Measurements from ENCODE around the gene SAMD4A. TPM values are rescaled to one million over a fixed set of nuclear protein-coding genes. Genes with fewer than 3 reads are reported as not detected.

SAMD4A gene
- total RNA-seq, 2 donors from 2014 or later = 11.2 to 15.3 TPM

DNA sequence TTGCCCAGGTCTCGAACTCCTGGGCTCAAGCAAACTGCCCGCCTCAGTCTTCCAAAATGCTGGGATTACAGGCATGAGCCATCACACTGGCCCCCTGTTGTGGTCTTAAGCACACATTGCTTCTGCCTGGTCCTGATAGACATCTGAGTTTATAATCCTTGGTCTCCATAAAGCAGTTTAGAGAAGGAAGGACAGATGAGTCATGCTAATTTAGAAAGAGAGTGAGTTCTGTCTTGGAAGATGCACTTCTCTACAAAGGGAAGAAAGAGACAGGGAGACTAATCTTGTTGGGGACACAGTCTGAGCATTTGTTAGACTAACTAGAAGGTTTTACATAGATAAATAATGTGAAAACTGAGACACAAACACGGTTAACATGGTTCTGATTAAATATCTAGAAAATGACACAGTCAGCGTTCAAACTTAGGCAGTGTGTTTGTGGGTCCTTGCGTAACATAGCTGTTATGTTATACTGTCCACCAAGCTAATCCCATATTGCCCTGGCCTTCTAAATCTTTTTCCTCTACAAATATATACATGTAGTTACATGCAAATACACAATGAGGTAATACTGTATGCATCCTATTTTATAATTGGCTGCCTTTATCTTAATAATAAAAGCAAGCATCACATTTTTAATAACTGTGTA lies 31.0 kb downstream of the SAMD4A start:
- DNase-seq = no peak
- Histone ChIP-seq H3K4me1 (no peaks in the 10 kb centered on the region), H3K9me3 (no peaks in the 10 kb centered on the region), H3K27ac (no peak overlapping the region), H3K27me3 (no peaks in the 10 kb centered on the region), H3K36me3 (replicated peaks in 1 of 2; ENCODE audit: insufficient read depth in 1 of 2, low read depth in 2 of 2) (no peaks in the 10 kb centered on the region), H3K4me3 (no peak overlapping the region)
- intact Hi-C loops (cut with DNase I) = no loop called here
- WGBS, 2 donors = 82 to 90% methylated on average over 5 of the region's 5 CpGs
- TF ChIP-seq, protein P1, sequence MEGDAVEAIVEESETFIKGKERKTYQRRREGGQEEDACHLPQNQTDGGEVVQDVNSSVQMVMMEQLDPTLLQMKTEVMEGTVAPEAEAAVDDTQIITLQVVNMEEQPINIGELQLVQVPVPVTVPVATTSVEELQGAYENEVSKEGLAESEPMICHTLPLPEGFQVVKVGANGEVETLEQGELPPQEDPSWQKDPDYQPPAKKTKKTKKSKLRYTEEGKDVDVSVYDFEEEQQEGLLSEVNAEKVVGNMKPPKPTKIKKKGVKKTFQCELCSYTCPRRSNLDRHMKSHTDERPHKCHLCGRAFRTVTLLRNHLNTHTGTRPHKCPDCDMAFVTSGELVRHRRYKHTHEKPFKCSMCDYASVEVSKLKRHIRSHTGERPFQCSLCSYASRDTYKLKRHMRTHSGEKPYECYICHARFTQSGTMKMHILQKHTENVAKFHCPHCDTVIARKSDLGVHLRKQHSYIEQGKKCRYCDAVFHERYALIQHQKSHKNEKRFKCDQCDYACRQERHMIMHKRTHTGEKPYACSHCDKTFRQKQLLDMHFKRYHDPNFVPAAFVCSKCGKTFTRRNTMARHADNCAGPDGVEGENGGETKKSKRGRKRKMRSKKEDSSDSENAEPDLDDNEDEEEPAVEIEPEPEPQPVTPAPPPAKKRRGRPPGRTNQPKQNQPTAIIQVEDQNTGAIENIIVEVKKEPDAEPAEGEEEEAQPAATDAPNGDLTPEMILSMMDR (IDR thresholded peaks at IDR 0.05) = no peak
- no peak for TF ChIP-seq POLR2A (IDR thresholded peaks at IDR 0.05)
- ATAC-seq = no peak

DNA sequence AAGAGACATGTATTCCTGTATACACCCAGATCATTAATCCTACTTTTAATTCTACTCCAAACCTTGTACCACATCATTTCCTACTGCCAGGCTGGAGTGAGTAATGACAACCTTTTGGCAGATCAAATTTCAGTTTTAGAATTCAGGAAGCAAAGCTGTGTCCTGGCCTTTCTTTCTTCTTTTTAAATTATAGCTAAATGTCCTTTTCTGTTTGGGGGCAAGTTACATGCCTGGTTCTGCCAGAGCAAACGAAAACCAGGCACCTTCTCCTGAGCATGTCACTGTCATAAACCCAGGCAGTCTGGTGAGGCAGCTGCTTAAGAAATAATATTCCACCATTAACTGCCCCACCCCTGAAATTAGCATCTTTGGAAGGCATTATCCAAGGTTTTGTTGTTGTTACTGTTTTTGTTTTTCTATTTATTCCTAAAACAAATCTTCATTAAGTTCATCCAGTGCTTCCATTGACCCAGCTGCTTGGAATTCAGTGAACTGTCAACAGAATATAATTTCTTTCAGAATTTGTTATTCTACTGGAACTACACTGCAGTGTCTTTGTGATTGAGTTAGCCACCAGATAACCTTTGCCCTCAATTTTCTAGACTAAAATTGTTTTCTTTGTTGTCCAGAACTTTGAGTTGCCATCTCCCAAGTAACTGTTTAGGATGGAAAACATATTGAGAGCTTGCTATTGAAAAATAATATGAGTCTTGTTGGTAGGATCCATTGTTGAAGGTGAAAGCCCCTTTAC lies 33.2 kb downstream of the SAMD4A start:
- Histone ChIP-seq H3K4me1 (no peaks in the 10 kb centered on the region), H3K9me3 (no peaks in the 10 kb centered on the region), H3K4me3 (no peak overlapping the region), H3K27ac (no peak overlapping the region), H3K36me3 (replicated peaks in 1 of 2; ENCODE audit: insufficient read depth in 1 of 2, low read depth in 2 of 2) (no peaks in the 10 kb centered on the region), H3K27me3 (no peaks in the 10 kb centered on the region)
- 20 to 41% methylated on average over 1 of the region's 1 CpG for WGBS, 2 donors
- DNase-seq (no peak), ATAC-seq (no peak)
- TF ChIP-seq POLR2A (IDR thresholded peaks at IDR 0.05) = no peak
- TF ChIP-seq, protein P1 (IDR thresholded peaks at IDR 0.05) = no peak
- intact Hi-C loops (cut with DNase I) = no loop called here

DNA sequence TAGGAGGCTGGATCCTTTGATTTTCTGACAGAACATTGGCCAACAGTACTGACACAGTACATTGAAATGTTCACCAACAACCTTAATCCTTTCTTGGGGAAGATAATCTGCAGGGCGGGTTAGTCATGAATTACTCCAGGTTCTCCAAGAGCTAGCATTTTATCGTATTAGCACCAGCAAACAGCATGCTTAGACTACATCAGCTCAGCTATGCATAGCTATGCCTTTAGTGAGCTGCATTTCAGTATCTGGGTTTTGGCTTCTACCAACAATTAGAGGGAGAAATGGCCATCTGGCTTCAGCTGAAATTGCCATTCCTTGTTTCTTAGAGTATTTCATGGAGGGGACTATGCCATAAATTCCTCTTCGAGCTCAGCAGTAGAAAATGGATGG lies 33.8 kb downstream of the SAMD4A start:
- Histone ChIP-seq H3K36me3 (replicated peaks in 1 of 2; ENCODE audit: insufficient read depth in 1 of 2, low read depth in 2 of 2) (no peaks in the 10 kb centered on the region), H3K4me3 (no peak overlapping the region), H3K9me3 (no peaks in the 10 kb centered on the region), H3K27ac (no peak overlapping the region), H3K4me1 (no peaks in the 10 kb centered on the region), H3K27me3 (no peaks in the 10 kb centered on the region)
- intact Hi-C loops (cut with DNase I) = no loop called here
- 83 to 93% methylated on average over 3 of the region's 3 CpGs for WGBS, 2 donors
- ATAC-seq (no peak), DNase-seq (no peak)
- TF ChIP-seq, protein P1 (IDR thresholded peaks at IDR 0.05) = no peak

DNA sequence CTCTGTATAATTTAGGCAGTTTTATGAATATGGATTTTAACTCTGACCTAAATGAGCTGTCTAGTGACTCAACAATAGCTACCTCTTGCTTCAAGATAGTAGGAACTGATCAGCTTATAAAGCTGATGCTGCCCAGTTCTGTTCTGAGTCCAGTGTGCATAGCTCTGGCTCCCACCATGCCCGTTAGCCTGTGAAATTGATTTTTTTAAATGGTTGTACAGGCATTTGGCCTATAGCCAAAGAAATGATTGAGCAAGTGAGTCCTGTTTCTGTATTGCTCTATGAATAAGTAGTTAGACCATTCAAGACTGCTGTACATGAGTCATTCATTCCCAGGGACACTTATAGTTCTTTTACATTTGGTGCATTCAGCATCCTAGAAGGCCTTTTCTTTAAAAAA lies 36.4 kb downstream of the SAMD4A start:
- ATAC-seq (no peak), DNase-seq (no peak)
- Histone ChIP-seq H3K27me3 (no peaks in the 10 kb centered on the region), H3K27ac (no peak overlapping the region), H3K4me3 (no peak overlapping the region), H3K4me1 (no peaks in the 10 kb centered on the region), H3K36me3 (replicated peaks in 1 of 2; ENCODE audit: insufficient read depth in 1 of 2, low read depth in 2 of 2) (no peaks in the 10 kb centered on the region), H3K9me3 (no peaks in the 10 kb centered on the region)
- TF ChIP-seq POLR2A (IDR thresholded peaks at IDR 0.05) = no peak
- TF ChIP-seq, protein P1 (IDR thresholded peaks at IDR 0.05) = no peak
- intact Hi-C loops (cut with DNase I) = no loop called here
- 38 to 72% methylated on average over 1 of the region's 1 CpG for WGBS, 2 donors

DNA sequence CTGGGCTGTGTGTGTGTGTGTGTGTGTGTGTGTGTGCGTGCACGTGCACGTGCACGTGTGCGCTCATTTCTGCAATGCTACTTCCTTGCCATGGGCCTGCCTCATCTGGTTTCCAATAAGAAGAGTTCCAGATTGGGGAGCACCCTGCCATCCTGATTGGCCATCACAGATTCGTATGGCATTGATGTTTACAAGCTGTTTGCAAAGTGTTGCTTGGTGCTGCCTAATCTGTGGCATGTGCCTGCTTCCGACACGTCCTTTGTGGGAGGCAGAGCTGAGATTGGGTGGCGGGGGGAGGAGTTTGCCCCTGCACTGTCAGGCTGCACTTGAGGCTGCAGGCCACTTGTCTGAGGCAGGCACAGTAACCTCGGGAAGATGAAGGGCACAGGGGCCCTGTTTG lies 39.2 kb downstream of the SAMD4A start:
- Histone ChIP-seq H3K4me3 (no peak overlapping the region), H3K27me3 (no peaks in the 10 kb centered on the region), H3K9me3 (no peaks in the 10 kb centered on the region), H3K4me1 (no peaks in the 10 kb centered on the region), H3K36me3 (replicated peaks in 1 of 2; ENCODE audit: insufficient read depth in 1 of 2, low read depth in 2 of 2) (no peaks in the 10 kb centered on the region), H3K27ac (no peak overlapping the region)
- ATAC-seq = no peak
- DNase-seq = no peak
- 72 to 75% methylated on average over 10 of the region's 10 CpGs for WGBS, 2 donors
- no peak for TF ChIP-seq POLR2A (IDR thresholded peaks at IDR 0.05)
- TF ChIP-seq, protein P1 (IDR thresholded peaks at IDR 0.05) = no peak
- intact Hi-C loops (cut with DNase I) = no loop called here
